Sigmoid colon (tissue), 4 donors: ENCODE results near the gene CCDC38.

Experiments
- CTCF ChIP-seq, 4 experiments: fragments of 450-650 bp in 3 of 4; fragments of 200-600 bp in 1 of 4; IDR thresholded peaks; one replicate each; pipeline ENCODE4 v1.5.1; 2016 to 2019; ENCODE audit warnings: antibody characterized with exemption in 4 of 4, mild to moderate bottlenecking in 3 of 4, moderate library complexity in 2 of 4
- EP300 ChIP-seq, 4 donors: sonication (generic); formaldehyde crosslinking; IDR thresholded peaks; one replicate each; pipeline ENCODE4 v1.6.1; 2017; ENCODE audit warnings: antibody characterized with exemption in 4 of 4
- POLR2A ChIP-seq, 2 donors: fragments of 450-650 bp; IDR thresholded peaks; one replicate each; pipeline ENCODE4 v1.6.1; 2016; ENCODE audit warnings: antibody characterized with exemption in 2 of 2, mild to moderate bottlenecking in 2 of 2, moderate library complexity in 2 of 2
- POLR2AphosphoS5 ChIP-seq, 4 donors: sonication (generic); formaldehyde crosslinking; IDR thresholded peaks; one replicate each; pipeline ENCODE4 v1.6.1; 2017; ENCODE audit warnings: antibody characterized with exemption in 4 of 4

- no peak for TF ChIP-seq POLR2AphosphoS5 (IDR thresholded peaks at IDR 0.05)
- TF ChIP-seq CTCF (IDR thresholded peaks at IDR 0.05), result no peak
- TF ChIP-seq POLR2A (IDR thresholded peaks at IDR 0.05), result no peak
- TF ChIP-seq EP300 (IDR thresholded peaks at IDR 0.05), result no peak
Measured at GRCh38 chr12:95984682-95985081, 42.3 kb upstream of the CCDC38 start.
